Neuronal stem cell (in vitro differentiated cells): ENCODE data around the gene NR1D2.

ENCODE experiments used
- DNase-seq: peaks from one replicate; pipeline ENCODE4 v3.0.0-alpha.2; 2013; ENCODE audit warnings: low spot score
- H2AFZ ChIP-seq: one replicate; pipeline ENCODE4 v1.6.1; 2013; ENCODE audit warnings: mild to moderate bottlenecking, low read length, inconsistent platforms
- H2AK5ac ChIP-seq: 2 replicates; pipeline ENCODE4 v1.6.1; 2013; ENCODE audit warnings: low read depth, mild to moderate bottlenecking, inconsistent platforms, low read length, moderate library complexity, mixed read lengths
- H2BK120ac ChIP-seq: 2 replicates; pipeline ENCODE4 v1.6.1; 2013; ENCODE audit warnings: low read depth, mild to moderate bottlenecking, inconsistent platforms, low read length, moderate library complexity, mixed read lengths
- H2BK12ac ChIP-seq: one replicate; pipeline ENCODE4 v1.6.1; 2013; ENCODE audit warnings: low read length, inconsistent platforms
- H2BK15ac ChIP-seq: 2 replicates; pipeline ENCODE4 v1.6.1; 2013; ENCODE audit warnings: mild to moderate bottlenecking, low read length, inconsistent platforms, mixed read lengths
- H2BK5ac ChIP-seq: one replicate; pipeline ENCODE4 v1.6.1; 2013; ENCODE audit warnings: inconsistent platforms, mild to moderate bottlenecking, low read length, moderate library complexity
- H3K14ac ChIP-seq: one replicate; pipeline ENCODE4 v1.6.1; 2013; ENCODE audit warnings: low read length, inconsistent platforms
- H3K18ac ChIP-seq: 2 replicates; pipeline ENCODE4 v1.6.1; 2013; ENCODE audit warnings: low read length, inconsistent platforms
- H3K23ac ChIP-seq: 2 replicates; pipeline ENCODE4 v1.6.1; 2013; ENCODE audit warnings: low read depth, mild to moderate bottlenecking, mixed read lengths, low read length, inconsistent platforms; ENCODE audit not compliant: poor library complexity
- H3K27ac ChIP-seq: replicated peaks from 3 replicates; pipeline ENCODE4 v1.5.1; 2013; ENCODE audit warnings: low read length, inconsistent platforms
- H3K27me3 ChIP-seq, 3 experiments: 2 replicates each; pipeline ENCODE4 v1.6.1; 2013; ENCODE audit warnings: low read length in 3 of 3, mild to moderate bottlenecking in 2 of 3, inconsistent platforms in 1 of 3, low read depth in 1 of 3, mixed read lengths in 1 of 3, moderate library complexity in 1 of 3; ENCODE audit not compliant: control insufficient read depth in 3 of 3, insufficient read depth in 3 of 3
- H3K36me3 ChIP-seq, 2 donors: replicated peaks in 1 of 2; 2 replicates each; pipeline ENCODE4 v1.6.1; 2013; ENCODE audit warnings: low read length in 2 of 2; ENCODE audit not compliant: control insufficient read depth in 2 of 2, insufficient read depth in 2 of 2
- H3K4ac ChIP-seq: 2 replicates; pipeline ENCODE4 v1.6.1; 2013; ENCODE audit warnings: inconsistent platforms, mild to moderate bottlenecking, low read length, moderate library complexity
- H3K4me1 ChIP-seq, 2 donors: 1 replicate in 1 of 2; 2 replicates in 1 of 2; pipeline ENCODE4 v1.6.1; 2013; ENCODE audit warnings: low read length in 2 of 2, low read depth in 1 of 2; ENCODE audit not compliant: control insufficient read depth in 2 of 2, insufficient read depth in 1 of 2
- H3K4me2 ChIP-seq: one replicate; pipeline ENCODE4 v1.6.1; 2013; ENCODE audit warnings: mild to moderate bottlenecking, low read length, inconsistent platforms; ENCODE audit not compliant: insufficient read depth, poor library complexity, severe bottlenecking
- H3K4me3 ChIP-seq, 2 donors: 2 replicates each; pipeline ENCODE4 v1.5.1; 2013; ENCODE audit warnings: low read length in 2 of 2, mild to moderate bottlenecking in 2 of 2, inconsistent platforms in 1 of 2, moderate library complexity in 1 of 2
- H3K79me1 ChIP-seq: one replicate; pipeline ENCODE4 v1.6.1; 2013; ENCODE audit warnings: low read depth, mild to moderate bottlenecking, inconsistent platforms, low read length, moderate library complexity
- H3K9ac ChIP-seq: one replicate; pipeline ENCODE4 v1.6.1; 2013; ENCODE audit warnings: mild to moderate bottlenecking, low read depth, low read length, inconsistent platforms; ENCODE audit not compliant: poor library complexity
- H3K9me3 ChIP-seq, 2 donors: replicated peaks in 1 of 2; 2 replicates each; pipeline versions ENCODE3 to v1.6.1; 2013; ENCODE audit warnings: low read length in 2 of 2, mild to moderate bottlenecking in 2 of 2, inconsistent platforms in 1 of 2, low read depth in 1 of 2, mixed read lengths in 1 of 2, moderate library complexity in 1 of 2; ENCODE audit not compliant: control insufficient read depth in 2 of 2, insufficient read depth in 1 of 2
- H4K8ac ChIP-seq: one replicate; pipeline ENCODE4 v1.6.1; 2013; ENCODE audit warnings: low read depth, mild to moderate bottlenecking, inconsistent platforms, low read length, moderate library complexity
- H4K91ac ChIP-seq: one replicate; pipeline ENCODE4 v1.6.1; 2013; ENCODE audit warnings: low read length, low read depth, mild to moderate bottlenecking, inconsistent platforms; ENCODE audit not compliant: poor library complexity
- WGBS, 2 donors: extraction: QIAGEN DNeasy Blood & Tissue Kit; methylation state at CpG; one replicate each; pipeline ENCODE4 v1.1.7; 2013; ENCODE audit warnings: missing lambda C conversion rate in 2 of 2, mixed read lengths in 1 of 2; ENCODE audit not compliant: insufficient read length in 2 of 2, insufficient replicate concordance in 1 of 2; ENCODE audit errors: extremely low coverage in 2 of 2; 5-methylcytosine and 5-hydroxymethylcytosine counted together

NR1D2 gene

GRCh38 chr3:23948761-23949160 lies 3.7 kb downstream of the NR1D2 start:
- H3K36me3 ChIP-seq, result no peaks in the 10 kb centered on the region
- H2BK15ac ChIP-seq, result no peak overlapping the region
- no peak overlapping the region for H3K9ac ChIP-seq
- no peak overlapping the region for H2BK120ac ChIP-seq
- no peak overlapping the region for H2BK5ac ChIP-seq
- H3K4me3 ChIP-seq, result no peak overlapping the region
- no peaks in the 10 kb centered on the region for H3K79me1 ChIP-seq
- H3K27ac ChIP-seq, result no peak overlapping the region
- no peak overlapping the region for H2AK5ac ChIP-seq
- H3K4ac ChIP-seq, result no peak overlapping the region
- no peak for DNase-seq
- H3K23ac ChIP-seq, result no peak overlapping the region
- no peak overlapping the region for H3K4me2 ChIP-seq
- H3K9me3 ChIP-seq, result no peaks in the 10 kb centered on the region
- no peak overlapping the region for H2BK12ac ChIP-seq
- H3K18ac ChIP-seq, result no peak overlapping the region
- no peak overlapping the region for H4K91ac ChIP-seq
- no peak overlapping the region for H4K8ac ChIP-seq
- H2AFZ ChIP-seq, result no peak overlapping the region
- no peaks in the 10 kb centered on the region for H3K27me3 ChIP-seq
- H3K14ac ChIP-seq, result no peak overlapping the region
- no CpG with 5 or more reads among the region's 2 CpGs for WGBS, 2 donors
- H3K4me1 ChIP-seq, result peaks cover 5 to 12% of the 10 kb centered on the region in 2 donors

GRCh38 chr3:23949784-23950183 lies 4.7 kb downstream of the NR1D2 start:
- H3K14ac ChIP-seq, result no peak overlapping the region
- H3K4me2 ChIP-seq, result no peak overlapping the region
- H3K4me1 ChIP-seq, result peaks cover 2 to 7% of the 10 kb centered on the region in 2 donors
- H4K8ac ChIP-seq, result no peak overlapping the region
- H3K9me3 ChIP-seq, result no peaks in the 10 kb centered on the region
- H3K9ac ChIP-seq, result no peak overlapping the region
- no peak overlapping the region for H3K23ac ChIP-seq
- H3K27me3 ChIP-seq, result no peaks in the 10 kb centered on the region
- H2BK120ac ChIP-seq, result no peak overlapping the region
- H4K91ac ChIP-seq, result no peak overlapping the region
- H3K27ac ChIP-seq, result no peak overlapping the region
- H3K18ac ChIP-seq, result no peak overlapping the region
- no peak overlapping the region for H2AK5ac ChIP-seq
- H3K79me1 ChIP-seq, result no peaks in the 10 kb centered on the region
- H3K36me3 ChIP-seq, result peaks cover 0 to 4% of the 10 kb centered on the region in 2 donors
- H2BK5ac ChIP-seq, result no peak overlapping the region
- H2BK12ac ChIP-seq, result no peak overlapping the region
- H3K4ac ChIP-seq, result no peak overlapping the region
- H2BK15ac ChIP-seq, result no peak overlapping the region
- DNase-seq, result no peak
- no peak overlapping the region for H2AFZ ChIP-seq
- H3K4me3 ChIP-seq, result no peak overlapping the region

- Histone ChIP-seq H2BK15ac (no peak overlapping the region), H3K36me3 (peaks cover 0 to 10% of the 10 kb centered on the region in 2 donors), H2AFZ (no peak overlapping the region), H2BK120ac (no peak overlapping the region), H3K27me3 (no peaks in the 10 kb centered on the region), H3K4me1 (peaks cover 2 to 7% of the 10 kb centered on the region in 2 donors), H2BK12ac (no peak overlapping the region), H4K8ac (no peak overlapping the region), H4K91ac (no peak overlapping the region), H3K18ac (no peak overlapping the region), H3K27ac (no peak overlapping the region), H3K79me1 (no peaks in the 10 kb centered on the region), H3K4ac (no peak overlapping the region), H3K4me3 (no peak overlapping the region), H3K4me2 (no peak overlapping the region), H3K14ac (no peak overlapping the region), H3K23ac (no peak overlapping the region), H2BK5ac (no peak overlapping the region), H2AK5ac (no peak overlapping the region), H3K9ac (no peak overlapping the region), H3K9me3 (no peaks in the 10 kb centered on the region)
- no peak for DNase-seq
These were observed 5.2 kb downstream of the NR1D2 start for GRCh38 chr3:23950293-23950692.

- DNase-seq, result no peak
These were observed 7.6 kb downstream of the NR1D2 start for GRCh38 chr3:23952646-23953045.

More at GRCh38 chr3:23952646-23953045, 7.6 kb downstream of the NR1D2 start:
- no CpG with 5 or more reads among the region's 4 CpGs for WGBS, 2 donors
- H4K91ac ChIP-seq, result no peak overlapping the region
- H2BK15ac ChIP-seq, result no peak overlapping the region
- H3K4me2 ChIP-seq, result no peak overlapping the region
- H3K79me1 ChIP-seq, result no peaks in the 10 kb centered on the region
- H3K4ac ChIP-seq, result no peak overlapping the region
- H3K27me3 ChIP-seq, result no peaks in the 10 kb centered on the region
- no peak overlapping the region for H3K27ac ChIP-seq
- no peak overlapping the region for H3K9ac ChIP-seq
- H3K14ac ChIP-seq, result no peak overlapping the region
- H3K4me3 ChIP-seq, result no peak overlapping the region
- H3K18ac ChIP-seq, result no peak overlapping the region
- no peak overlapping the region for H2BK120ac ChIP-seq
- no peak overlapping the region for H3K23ac ChIP-seq
- peaks cover 1 to 25% of the 10 kb centered on the region in 2 donors for H3K36me3 ChIP-seq
- no peaks in the 10 kb centered on the region for H3K4me1 ChIP-seq
- no peak overlapping the region for H2AFZ ChIP-seq
- no peak overlapping the region for H4K8ac ChIP-seq
- H2BK12ac ChIP-seq, result no peak overlapping the region
- no peak overlapping the region for H2AK5ac ChIP-seq
- no peak overlapping the region for H2BK5ac ChIP-seq
- H3K9me3 ChIP-seq, result no peaks in the 10 kb centered on the region
